ENCODE data around the gene MPDU1. TPM values are rescaled to one million over a fixed set of nuclear protein-coding genes. Genes with fewer than 3 reads are reported as not detected.

The MPDU1 gene
- total RNA-seq, 2 experiments from 2014 or later, result 21.3 to 34.5 TPM

- POLR2A ChIA-PET, result interaction anchor here (0.6 to 1.6 kb wide), 8 partner anchors 12 to 716 kb away, joined by 3 to 6 read pairs (median 4); partner anchors contain the start of genes CD68, MPDU1 and TP53
- Histone ChIP-seq H2AFZ (ENCODE audit: low read length) (peak within 1 kb of the TSS; percentile 88), H3K4me2 (ENCODE audit: low read length) (peak within 1 kb of the TSS; percentile 99)
These were observed 31.0 kb downstream of the MPDU1 start, which contains the start of gene FXR2 for GRCh38 chr17:7614425-7615264. FXR2 (minus strand) TSS chr17:7614897; CDS start chr17:7614532, 365 bp downstream.

GRCh38 chr17:7615265-7615747, 31.7 kb downstream of the MPDU1 start:
- TF ChIP-seq, protein P1, sequence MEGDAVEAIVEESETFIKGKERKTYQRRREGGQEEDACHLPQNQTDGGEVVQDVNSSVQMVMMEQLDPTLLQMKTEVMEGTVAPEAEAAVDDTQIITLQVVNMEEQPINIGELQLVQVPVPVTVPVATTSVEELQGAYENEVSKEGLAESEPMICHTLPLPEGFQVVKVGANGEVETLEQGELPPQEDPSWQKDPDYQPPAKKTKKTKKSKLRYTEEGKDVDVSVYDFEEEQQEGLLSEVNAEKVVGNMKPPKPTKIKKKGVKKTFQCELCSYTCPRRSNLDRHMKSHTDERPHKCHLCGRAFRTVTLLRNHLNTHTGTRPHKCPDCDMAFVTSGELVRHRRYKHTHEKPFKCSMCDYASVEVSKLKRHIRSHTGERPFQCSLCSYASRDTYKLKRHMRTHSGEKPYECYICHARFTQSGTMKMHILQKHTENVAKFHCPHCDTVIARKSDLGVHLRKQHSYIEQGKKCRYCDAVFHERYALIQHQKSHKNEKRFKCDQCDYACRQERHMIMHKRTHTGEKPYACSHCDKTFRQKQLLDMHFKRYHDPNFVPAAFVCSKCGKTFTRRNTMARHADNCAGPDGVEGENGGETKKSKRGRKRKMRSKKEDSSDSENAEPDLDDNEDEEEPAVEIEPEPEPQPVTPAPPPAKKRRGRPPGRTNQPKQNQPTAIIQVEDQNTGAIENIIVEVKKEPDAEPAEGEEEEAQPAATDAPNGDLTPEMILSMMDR (conservative IDR thresholded peaks at IDR 0.05; ENCODE audit: low read length), result no peak
- TF ChIP-seq EZH2phosphoT487 (IDR thresholded peaks at IDR 0.05; ENCODE audit: borderline replicate concordance, low read depth, low read length), result no peak
- POLR2A ChIA-PET, result interaction anchor here (0.6 to 1.6 kb wide), 4 partner anchors 12 to 72 kb away, joined by 4 to 6 read pairs (median 4); partner anchors contain the start of genes MPDU1 and TP53
- peaks cover 20% of the 10 kb centered on the region for H3K4me1 ChIP-seq (ENCODE audit: insufficient read depth, low read length, poor library complexity, severe bottlenecking)
- peak overlapping the region; percentile 65 for H3K4me2 ChIP-seq (ENCODE audit: low read length)
- DNase-seq (ENCODE audit: low spot score), result no peak
- BruUV-seq (replicated peaks), result no TSS peak
- intact Hi-C loops (cut with micrococcal nuclease; ENCODE audit: unreplicated experiment), result no loop called here
- no peaks in the 10 kb centered on the region for H3K9me2 ChIP-seq (ENCODE audit: insufficient read depth, low read length)
- peak overlapping the region; percentile 88 for H2AFZ ChIP-seq (ENCODE audit: low read length)
- H3K27ac ChIP-seq (ENCODE audit: low read depth, low read length, poor library complexity, severe bottlenecking), result peak overlapping the region; percentile 53
- no peaks in the 10 kb centered on the region for H3K9me3 ChIP-seq (ENCODE audit: low read length)
- H3K79me2 ChIP-seq (ENCODE audit: insufficient read depth, low read depth, low read length), result peaks cover 26% of the 10 kb centered on the region
- peak overlapping the region; percentile 68 for H3K4me3 ChIP-seq (ENCODE audit: low read depth, low read length, poor library complexity, severe bottlenecking)
- peaks cover 20% of the 10 kb centered on the region; the same call in 1 of the 2 replicates for H3K36me3 ChIP-seq (ENCODE audit: insufficient read depth, low read length)
- CTCF ChIA-PET (ENCODE audit: unreplicated experiment), result interaction anchor here (1.4 kb wide), 1 partner anchor 73 kb away, joined by 4 read pairs; the partner anchor contains the start of gene WRAP53
- H4K20me1 ChIP-seq (ENCODE audit: insufficient read depth, low read length), result peaks cover 17% of the 10 kb centered on the region; the same call in 1 of the 2 replicates

More at GRCh38 chr17:7614425-7615264, 31.0 kb downstream of the MPDU1 start, which contains the start of gene FXR2:
- Histone ChIP-seq H3K9me3 (ENCODE audit: low read length) (no peaks in the 10 kb centered on the region), H3K9me2 (ENCODE audit: insufficient read depth, low read length) (no peaks in the 10 kb centered on the region), H3K27ac (ENCODE audit: low read depth, low read length, poor library complexity, severe bottlenecking) (peak within 1 kb of the TSS; percentile 59), H4K20me1 (ENCODE audit: insufficient read depth, low read length) (peaks cover 17% of the 10 kb centered on the region; the same call in 1 of the 2 replicates), H3K79me2 (ENCODE audit: insufficient read depth, low read depth, low read length) (peaks cover 26% of the 10 kb centered on the region), H3K4me3 (ENCODE audit: low read depth, low read length, poor library complexity, severe bottlenecking) (peak within 1 kb of the TSS; percentile 87), H3K4me1 (ENCODE audit: insufficient read depth, low read length, poor library complexity, severe bottlenecking) (peaks cover 20% of the 10 kb centered on the region), H3K36me3 (ENCODE audit: insufficient read depth, low read length) (peaks cover 24% of the 10 kb centered on the region; the same call in 1 of the 2 replicates)
- TF ChIP-seq, protein P1 (conservative IDR thresholded peaks at IDR 0.05; ENCODE audit: low read length), result peak; percentile 69
- no peak for TF ChIP-seq EZH2phosphoT487 (IDR thresholded peaks at IDR 0.05; ENCODE audit: borderline replicate concordance, low read depth, low read length)
- no TSS peak for BruUV-seq (replicated peaks)
- CTCF ChIA-PET (ENCODE audit: unreplicated experiment), result interaction anchor here (1.4 kb wide), 1 partner anchor 74 kb away, joined by 4 read pairs; the partner anchor contains the start of gene WRAP53
- DNase-seq (ENCODE audit: low spot score), result peak; percentile 99
- intact Hi-C loops (cut with micrococcal nuclease; ENCODE audit: unreplicated experiment), result loop anchor here (1.0 kb wide), 2 partner anchors 41 to 72 kb away; no protein-coding TSS in a partner anchor
